Fibroblast of peridontal ligament (primary cell): ENCODE results near the gene CTIF.

Experiments
- DNase-seq: peaks from one replicate; pipeline ENCODE4 v3.0.0-alpha.2; 2010; ENCODE audit errors: extremely low read depth

CTIF gene

GRCh38 chr18:48847807-48848486 lies 309.1 kb downstream of the CTIF start:
- no peak for DNase-seq

DNA sequence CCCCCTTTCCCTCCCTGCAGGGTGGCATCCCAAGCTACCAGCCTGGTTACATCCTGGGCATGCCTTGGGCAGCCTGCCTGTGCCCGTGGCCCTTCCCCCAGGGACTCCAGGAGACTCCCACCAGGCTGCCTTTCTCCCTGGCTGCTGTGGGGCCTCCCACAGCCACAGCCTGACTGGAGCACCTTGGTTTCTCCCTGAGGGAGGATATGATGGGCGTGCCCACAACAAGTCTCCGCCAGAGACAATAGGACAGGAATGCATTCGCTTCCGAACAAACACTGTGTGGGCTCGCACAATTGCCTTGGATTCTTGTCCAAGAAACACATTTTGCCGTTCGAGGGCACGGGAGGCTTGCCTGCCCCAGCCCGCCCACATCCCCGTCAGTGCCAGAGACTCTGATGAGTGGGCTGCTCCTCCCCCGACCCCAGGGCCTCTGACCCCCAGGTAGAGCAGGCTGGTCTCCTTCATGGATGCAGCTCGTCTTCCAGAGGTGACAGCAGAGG lies 309.9 kb downstream of the CTIF start:
- no peak for DNase-seq

GRCh38 chr18:48850822-48851598 lies 312.2 kb downstream of the CTIF start:
- DNase-seq: peak; percentile 40

DNA sequence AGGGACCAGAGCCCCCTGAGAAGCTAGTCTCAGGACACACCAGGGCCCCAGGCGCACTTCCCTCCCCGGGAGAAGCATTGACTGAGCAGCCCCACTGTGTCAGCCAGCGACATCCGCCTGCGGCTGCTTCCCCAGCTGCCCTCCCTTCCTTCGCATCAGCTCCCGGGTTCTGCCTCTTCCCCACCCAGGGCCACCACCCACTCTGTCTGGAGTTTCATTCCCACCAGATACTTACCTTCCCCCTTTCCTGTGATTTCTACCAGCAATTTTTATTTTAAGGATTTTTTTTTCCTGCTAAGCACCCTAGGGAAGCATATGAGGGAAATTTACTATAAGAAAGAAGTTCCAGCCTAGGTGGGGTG lies 312.7 kb downstream of the CTIF start:
- no peak for DNase-seq

DNA sequence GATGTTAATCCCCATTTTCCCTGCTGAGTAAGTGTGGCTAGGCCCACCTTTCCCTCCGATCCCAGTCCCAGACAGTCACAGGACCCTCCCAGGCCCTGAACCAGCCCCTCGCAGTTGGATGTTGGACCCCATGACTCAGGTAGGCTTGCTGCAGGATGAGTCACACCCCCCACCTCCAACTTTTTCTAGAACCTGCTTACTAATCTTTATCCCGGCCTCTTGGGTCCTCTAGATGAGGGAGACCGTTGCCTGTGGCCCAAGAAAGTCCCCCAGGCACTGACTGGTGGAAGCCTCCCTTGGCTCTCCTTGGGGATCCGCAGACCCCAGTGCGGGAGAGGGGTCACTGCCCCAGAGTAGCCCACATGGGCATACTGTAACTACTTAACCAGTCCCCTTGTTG lies 313.5 kb downstream of the CTIF start:
- DNase-seq: no peak

GRCh38 chr18:48852794-48853193 lies 314.0 kb downstream of the CTIF start:
- DNase-seq: no peak

DNA sequence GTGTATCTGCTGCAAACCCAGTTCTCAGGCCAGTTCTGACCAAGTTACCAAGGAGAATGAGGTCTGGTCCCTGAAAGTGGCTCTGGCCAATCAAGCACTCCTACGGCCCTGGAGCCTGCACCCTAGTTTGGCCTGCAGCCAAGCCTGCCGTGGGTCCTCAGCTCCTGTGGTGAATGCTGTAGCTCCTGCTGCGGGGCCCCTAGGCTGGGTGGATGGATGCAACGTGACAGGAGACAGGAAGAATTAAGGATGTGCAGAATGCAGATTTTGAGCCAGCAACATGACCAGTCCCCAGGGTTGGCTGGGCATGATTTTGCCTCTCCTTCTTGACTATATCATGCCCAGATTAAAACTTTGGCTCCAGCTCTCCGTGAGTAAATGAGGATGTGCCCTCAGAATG lies 314.8 kb downstream of the CTIF start:
- DNase-seq: no peak

GRCh38 chr18:48854780-48855179 lies 315.9 kb downstream of the CTIF start:
- no peak for DNase-seq

- DNase-seq: no peak
Measured at GRCh38 chr18:48855422-48856377, 316.9 kb downstream of the CTIF start.

- no peak for DNase-seq
Measured at GRCh38 chr18:48857023-48857694, 318.3 kb downstream of the CTIF start.

GRCh38 chr18:48858676-48859075 lies 319.8 kb downstream of the CTIF start:
- no peak for DNase-seq

- no peak for DNase-seq
Measured at GRCh38 chr18:48859311-48860268, 320.8 kb downstream of the CTIF start.

GRCh38 chr18:48860269-48861180 lies 321.7 kb downstream of the CTIF start:
- DNase-seq: no peak

GRCh38 chr18:48861181-48861708 lies 322.4 kb downstream of the CTIF start:
- DNase-seq: no peak

GRCh38 chr18:48862132-48862531 lies 323.3 kb downstream of the CTIF start:
- DNase-seq: no peak

- DNase-seq: no peak
Measured at GRCh38 chr18:48862678-48863270, 323.9 kb downstream of the CTIF start.

- DNase-seq: no peak
Measured at GRCh38 chr18:48863432-48864065, 324.7 kb downstream of the CTIF start.

DNA sequence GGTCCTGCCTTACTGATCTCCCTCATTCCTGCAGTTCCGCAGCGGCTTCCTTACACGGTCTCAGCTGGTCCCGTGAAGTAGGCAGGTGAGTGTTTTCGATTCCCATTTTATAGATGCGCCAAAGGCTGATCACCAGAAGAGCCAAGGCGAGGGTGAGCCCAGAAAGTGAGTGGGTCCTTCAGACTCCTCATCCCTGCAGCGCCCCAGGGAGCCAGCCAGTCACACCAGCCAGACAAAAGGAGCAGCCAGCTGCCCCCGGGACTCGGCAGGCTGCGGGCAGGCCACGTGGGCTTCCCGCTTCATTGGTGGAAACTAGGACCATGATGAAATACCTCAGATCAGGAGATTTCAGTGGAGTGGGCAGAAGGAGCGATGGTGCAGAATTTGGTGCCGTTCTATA lies 326.0 kb downstream of the CTIF start:
- no peak for DNase-seq
